Thymus (tissue), 11 donors: Measurements from ENCODE around the gene WASHC4. TPM values are rescaled to one million over a fixed set of nuclear protein-coding genes. Genes with fewer than 3 reads are reported as not detected.

ENCODE experiments used
- DNase-seq, 9 donors: peaks; one replicate each; pipeline ENCODE4 v3.0.0-alpha.2; 2013; ENCODE audit warnings: low spot score in 9 of 9, low read depth in 6 of 9, missing footprints in 1 of 9
- H3K27ac ChIP-seq, 2 donors: one replicate each; pipeline ENCODE4 v1.5.1; 2013; ENCODE audit warnings: control low read depth in 1 of 2, low read depth in 1 of 2, low read length in 1 of 2, mild to moderate bottlenecking in 1 of 2, moderate library complexity in 1 of 2
- H3K27me3 ChIP-seq, 2 donors: one replicate each; pipeline ENCODE4 v1.5.1; 2013; ENCODE audit warnings: low read length in 1 of 2; ENCODE audit not compliant: control insufficient read depth in 2 of 2, insufficient read depth in 1 of 2
- H3K36me3 ChIP-seq, 2 donors: one replicate each; pipeline ENCODE4 v1.5.1; 2013; ENCODE audit warnings: low read length in 1 of 2, mild to moderate bottlenecking in 1 of 2, moderate library complexity in 1 of 2; ENCODE audit not compliant: control insufficient read depth in 2 of 2, insufficient read depth in 2 of 2
- H3K4me1 ChIP-seq, 2 donors: one replicate each; pipeline ENCODE4 v1.5.1; 2013; ENCODE audit warnings: low read length in 2 of 2; ENCODE audit not compliant: control insufficient read depth in 2 of 2, insufficient read depth in 2 of 2
- H3K4me3 ChIP-seq, 2 donors: one replicate each; pipeline ENCODE4 v1.5.1; 2013; ENCODE audit warnings: low read length in 2 of 2, control low read depth in 1 of 2, mild to moderate bottlenecking in 1 of 2
- H3K9me3 ChIP-seq, 2 donors: one replicate each; pipeline ENCODE4 v1.5.1; 2013; ENCODE audit warnings: low read length in 1 of 2, mild to moderate bottlenecking in 1 of 2; ENCODE audit not compliant: control insufficient read depth in 2 of 2, insufficient read depth in 1 of 2
- WGBS: extraction: QIAGEN DNeasy Blood & Tissue Kit; methylation state at CpG from one replicate; pipeline ENCODE4 v1.1.7; 2013; 5-methylcytosine and 5-hydroxymethylcytosine counted together
- polyA plus RNA-seq: library from polyadenylated mRNA; stranded (reverse); fragments of 200-250 nt; gene quantifications from one replicate; pipeline ENCODE4 v1.2.3, GENCODE V29; 2013
- total RNA-seq: library from RNA; stranded (reverse); fragments of 120-200 nt; gene quantifications from one replicate; pipeline ENCODE4 v1.2.4, GENCODE V29; 2013
- donor health status: healthy.

Gene WASHC4
- total and polyA plus RNA-seq, 2 donors, result 28.4 to 34.9 TPM

- Histone ChIP-seq H3K27me3 (no peaks in the 10 kb centered on the region), H3K4me3 (no peak overlapping the region), H3K36me3 (peaks cover 50 to 71% of the 10 kb centered on the region in 2 donors), H3K4me1 (no peaks in the 10 kb centered on the region), H3K9me3 (no peaks in the 10 kb centered on the region), H3K27ac (no peak overlapping the region)
- DNase-seq, result no peak
- 97% methylated on average over 8 of the region's 8 CpGs for WGBS
Measured at GRCh38 chr12:105204127-105204526, 96.6 kb downstream of the WASHC4 start.

- WGBS, result 98% methylated on average over 6 of the region's 6 CpGs
- no peak overlapping the region for H3K27ac ChIP-seq
Measured at GRCh38 chr12:105204916-105205315, 97.4 kb downstream of the WASHC4 start.

GRCh38 chr12:105205322-105206048, 98.0 kb downstream of the WASHC4 start:
- DNase-seq, result no peak
- no peaks in the 10 kb centered on the region for H3K4me1 ChIP-seq
- H3K27ac ChIP-seq, result no peak overlapping the region
- H3K36me3 ChIP-seq, result peaks cover 49 to 66% of the 10 kb centered on the region in 2 donors
- no peaks in the 10 kb centered on the region for H3K27me3 ChIP-seq
- no peaks in the 10 kb centered on the region for H3K9me3 ChIP-seq
- 98% methylated on average over 10 of the region's 10 CpGs for WGBS
- H3K4me3 ChIP-seq, result no peak overlapping the region

More at GRCh38 chr12:105204916-105205315, 97.4 kb downstream of the WASHC4 start:
- Histone ChIP-seq H3K4me1 (no peaks in the 10 kb centered on the region), H3K27me3 (no peaks in the 10 kb centered on the region), H3K36me3 (peaks cover 52 to 68% of the 10 kb centered on the region in 2 donors), H3K4me3 (no peak overlapping the region), H3K9me3 (no peaks in the 10 kb centered on the region)
- no peak for DNase-seq

- Histone ChIP-seq H3K9me3 (no peaks in the 10 kb centered on the region), H3K4me3 (no peak overlapping the region), H3K36me3 (peaks cover 48 to 60% of the 10 kb centered on the region in 2 donors), H3K27me3 (no peaks in the 10 kb centered on the region), H3K4me1 (no peaks in the 10 kb centered on the region), H3K27ac (no peak overlapping the region)
- DNase-seq, result no peak
- WGBS, result 98% methylated on average over 16 of the region's 16 CpGs
Measured at GRCh38 chr12:105206686-105207374, 99.3 kb downstream of the WASHC4 start.

GRCh38 chr12:105209091-105209490, 101.6 kb downstream of the WASHC4 start:
- H3K9me3 ChIP-seq, result no peaks in the 10 kb centered on the region
- H3K27me3 ChIP-seq, result no peaks in the 10 kb centered on the region
- H3K4me3 ChIP-seq, result no peak overlapping the region
- no peak overlapping the region for H3K27ac ChIP-seq
- DNase-seq, result no peak
- no peaks in the 10 kb centered on the region for H3K4me1 ChIP-seq
- H3K36me3 ChIP-seq, result peaks cover 41 to 46% of the 10 kb centered on the region in 2 donors
- WGBS, result 97% methylated on average over 3 of the region's 3 CpGs

GRCh38 chr12:105212438-105212837, 104.9 kb downstream of the WASHC4 start:
- no peaks in the 10 kb centered on the region for H3K4me1 ChIP-seq
- WGBS, result 97% methylated on average over 6 of the region's 6 CpGs
- no peaks in the 10 kb centered on the region for H3K27me3 ChIP-seq
- no peak for DNase-seq
- H3K9me3 ChIP-seq, result no peaks in the 10 kb centered on the region
- H3K27ac ChIP-seq, result no peak overlapping the region
- no peak overlapping the region for H3K4me3 ChIP-seq
- H3K36me3 ChIP-seq, result peaks cover 27 to 30% of the 10 kb centered on the region in 2 donors

GRCh38 chr12:105214148-105214547, 106.6 kb downstream of the WASHC4 start:
- no peak overlapping the region for H3K27ac ChIP-seq

GRCh38 chr12:105214670-105215375, 107.3 kb downstream of the WASHC4 start:
- Histone ChIP-seq H3K27me3 (no peaks in the 10 kb centered on the region), H3K27ac (no peak overlapping the region), H3K4me1 (no peaks in the 10 kb centered on the region), H3K4me3 (no peak overlapping the region), H3K9me3 (no peaks in the 10 kb centered on the region), H3K36me3 (peaks cover 30 to 37% of the 10 kb centered on the region in 2 donors)
- DNase-seq, result no peak
- 96% methylated on average over 9 of the region's 9 CpGs for WGBS

More at GRCh38 chr12:105214148-105214547, 106.6 kb downstream of the WASHC4 start:
- DNase-seq, result no peak
- Histone ChIP-seq H3K36me3 (peaks cover 30 to 39% of the 10 kb centered on the region in 2 donors), H3K4me3 (no peak overlapping the region), H3K9me3 (no peaks in the 10 kb centered on the region), H3K4me1 (no peaks in the 10 kb centered on the region), H3K27me3 (no peaks in the 10 kb centered on the region)
- 98% methylated on average over 6 of the region's 6 CpGs for WGBS

GRCh38 chr12:105218434-105218833, 110.9 kb downstream of the WASHC4 start:
- DNase-seq, result no peak
- peaks cover 48 to 51% of the 10 kb centered on the region in 2 donors for H3K36me3 ChIP-seq
- no peak overlapping the region for H3K27ac ChIP-seq
- no peak overlapping the region for H3K4me3 ChIP-seq
- 82% methylated on average over 7 of the region's 7 CpGs for WGBS
- H3K9me3 ChIP-seq, result no peaks in the 10 kb centered on the region
- H3K4me1 ChIP-seq, result no peaks in the 10 kb centered on the region
- no peaks in the 10 kb centered on the region for H3K27me3 ChIP-seq
